HuH-7.5 (cell line): ENCODE data around the gene SMAP1.

Experiments
- DNase-seq: peaks from one replicate; pipeline ENCODE4 v3.0.0; 2011; ENCODE audit warnings: low spot score

SMAP1 gene

GRCh38 chr6:70667711-70668498 is at the start of gene SMAP1:
TSS of gene SMAP1 (plus strand) at chr6:70667883. CDS start at chr6:70668024, 141 bp downstream.
- peak; percentile 90 for DNase-seq

- no peak for DNase-seq
These were observed 46.9 kb upstream of the SMAP1 start for GRCh38 chr6:70620746-70621145.

- DNase-seq, result no peak
These were observed 45.2 kb upstream of the SMAP1 start for GRCh38 chr6:70622461-70622860.

- no peak for DNase-seq
These were observed 42.2 kb upstream of the SMAP1 start for GRCh38 chr6:70625436-70625835.

- DNase-seq, result no peak
These were observed 40.0 kb upstream of the SMAP1 start for GRCh38 chr6:70627500-70628254.

GRCh38 chr6:70629929-70630328 is 37.8 kb upstream of the SMAP1 start:
- DNase-seq, result no peak

- no peak for DNase-seq
These were observed 33.8 kb upstream of the SMAP1 start for GRCh38 chr6:70633870-70634269.

- DNase-seq, result no peak
These were observed 31.1 kb upstream of the SMAP1 start for GRCh38 chr6:70636596-70636995.

- DNase-seq, result no peak
These were observed 29.2 kb upstream of the SMAP1 start for GRCh38 chr6:70638468-70638867.

- DNase-seq, result no peak
These were observed 16.3 kb upstream of the SMAP1 start for GRCh38 chr6:70651326-70651905.

- DNase-seq, result no peak
These were observed 15.5 kb upstream of the SMAP1 start for GRCh38 chr6:70652216-70652615.

- no peak for DNase-seq
These were observed 10.0 kb upstream of the SMAP1 start for GRCh38 chr6:70657706-70658105.

- no peak for DNase-seq
These were observed 3.7 kb upstream of the SMAP1 start for GRCh38 chr6:70663881-70664466.

GRCh38 chr6:70666706-70667105 is 977 bp upstream of the SMAP1 start:
- DNase-seq, result no peak

- DNase-seq, result no peak
These were observed 400 bp upstream of the SMAP1 start for GRCh38 chr6:70667256-70667710.

GRCh38 chr6:70668499-70668812 is 773 bp downstream of the SMAP1 start:
- DNase-seq, result peak; percentile 39

GRCh38 chr6:70669133-70669532 is 1.4 kb downstream of the SMAP1 start:
- DNase-seq, result no peak

- DNase-seq, result no peak
These were observed 4.9 kb downstream of the SMAP1 start for GRCh38 chr6:70672549-70672948.

GRCh38 chr6:70673054-70673453 is 5.4 kb downstream of the SMAP1 start:
- DNase-seq, result no peak

GRCh38 chr6:70673601-70674000 is 5.9 kb downstream of the SMAP1 start:
- no peak for DNase-seq

GRCh38 chr6:70675822-70676221 is 8.1 kb downstream of the SMAP1 start:
- no peak for DNase-seq

- no peak for DNase-seq
These were observed 9.1 kb downstream of the SMAP1 start for GRCh38 chr6:70676821-70677220.

- DNase-seq, result no peak
These were observed 12.7 kb downstream of the SMAP1 start for GRCh38 chr6:70680396-70680795.
